H9 (cell line): ENCODE data around the gene LRPAP1. TPM values are rescaled to one million over a fixed set of nuclear protein-coding genes. Genes with fewer than 3 reads are reported as not detected.
"Not testable (repeated sequence)": the region's sequence is repeated elsewhere in the genome, so short reads cannot be mapped to it uniquely, and the experiment has no call there.

Source experiments
- DNase-seq: peaks from one replicate; pipeline ENCODE4 v3.0.0-alpha.2; 2017
- H2AFZ ChIP-seq: one replicate; pipeline ENCODE4 v1.6.1; 2013; ENCODE audit warnings: mild to moderate bottlenecking, low read length, control low read depth, moderate library complexity
- H2AK5ac ChIP-seq: 2 replicates; pipeline ENCODE4 v1.6.1; 2013; ENCODE audit warnings: low read length, control low read depth, mixed read lengths; ENCODE audit not compliant: insufficient read length
- H2BK120ac ChIP-seq: one replicate; pipeline ENCODE4 v1.6.1; 2013; ENCODE audit warnings: low read depth, mild to moderate bottlenecking, low read length, control low read depth, inconsistent platforms; ENCODE audit not compliant: poor library complexity, severe bottlenecking
- H2BK12ac ChIP-seq: 2 replicates; pipeline ENCODE4 v1.6.1; 2013; ENCODE audit warnings: low read length, control low read depth, mixed read lengths, low read depth; ENCODE audit not compliant: insufficient read length
- H2BK15ac ChIP-seq: 2 replicates; pipeline ENCODE4 v1.6.1; 2013; ENCODE audit warnings: low read depth, low read length, control low read depth
- H2BK20ac ChIP-seq: one replicate; pipeline ENCODE4 v1.6.1; 2013; ENCODE audit warnings: low read depth, mild to moderate bottlenecking, low read length, control low read depth, inconsistent platforms; ENCODE audit not compliant: poor library complexity, severe bottlenecking
- H2BK5ac ChIP-seq: 2 replicates; pipeline ENCODE4 v1.6.1; 2013; ENCODE audit warnings: low read length, control low read depth, mixed read lengths; ENCODE audit not compliant: insufficient read length
- H3K14ac ChIP-seq: 2 replicates; pipeline ENCODE4 v1.6.1; 2013; ENCODE audit warnings: low read length, control low read depth; ENCODE audit not compliant: insufficient read depth
- H3K18ac ChIP-seq: 2 replicates; pipeline ENCODE4 v1.6.1; 2013; ENCODE audit warnings: low read depth, mild to moderate bottlenecking, mixed read lengths, low read length, control low read depth; ENCODE audit not compliant: insufficient read length
- H3K23ac ChIP-seq: 2 replicates; pipeline ENCODE4 v1.6.1; 2013; ENCODE audit warnings: low read length, control low read depth, mixed read lengths, low read depth; ENCODE audit not compliant: insufficient read length
- H3K23me2 ChIP-seq: 2 replicates; pipeline ENCODE4 v1.6.1; 2013; ENCODE audit warnings: low read depth, mild to moderate bottlenecking, mixed read lengths, low read length, control low read depth; ENCODE audit not compliant: insufficient read length, poor library complexity, severe bottlenecking
- H3K27ac ChIP-seq: 2 replicates; pipeline ENCODE4 v1.5.1; 2013; ENCODE audit warnings: low read length, control low read depth, mixed read lengths, low read depth; ENCODE audit not compliant: insufficient read length
- H3K27me3 ChIP-seq: 2 replicates; pipeline ENCODE4 v1.6.1; 2013; ENCODE audit warnings: low read length, control low read depth, inconsistent platforms; ENCODE audit not compliant: insufficient read depth
- H3K4ac ChIP-seq: 2 replicates; pipeline ENCODE4 v1.6.1; 2013; ENCODE audit warnings: low read depth, mild to moderate bottlenecking, control low read depth, inconsistent platforms, low read length, moderate library complexity
- H3K4me1 ChIP-seq: 2 replicates; pipeline ENCODE4 v1.6.1; 2013; ENCODE audit warnings: low read length, control low read depth, inconsistent platforms; ENCODE audit not compliant: insufficient read depth
- H3K4me2 ChIP-seq: 2 replicates; pipeline ENCODE4 v1.6.1; 2013; ENCODE audit warnings: low read length, control low read depth, mixed read lengths; ENCODE audit not compliant: insufficient read length, insufficient read depth
- H3K56ac ChIP-seq: 2 replicates; pipeline ENCODE4 v1.6.1; 2013; ENCODE audit warnings: low read depth, mild to moderate bottlenecking, mixed read lengths, low read length, control low read depth; ENCODE audit not compliant: insufficient read length
- H3K79me1 ChIP-seq: 2 replicates; pipeline ENCODE4 v1.6.1; 2013; ENCODE audit warnings: low read depth, mild to moderate bottlenecking, moderate library complexity, low read length, control low read depth, inconsistent platforms; ENCODE audit not compliant: insufficient read depth, poor library complexity, severe bottlenecking
- H3K79me2 ChIP-seq: 2 replicates; pipeline ENCODE4 v1.6.1; 2013; ENCODE audit warnings: low read length, control low read depth, inconsistent platforms; ENCODE audit not compliant: insufficient read depth
- H3K9ac ChIP-seq: 2 replicates; pipeline ENCODE4 v1.6.1; 2013; ENCODE audit warnings: low read length, control low read depth, mixed read lengths; ENCODE audit not compliant: insufficient read length; ENCODE audit errors: extremely low read depth
- H3K9me3 ChIP-seq: one replicate; pipeline ENCODE4 v1.6.1; 2013; ENCODE audit warnings: low read depth, low read length, inconsistent platforms; ENCODE audit not compliant: control insufficient read depth
- H3T11ph ChIP-seq: one replicate; pipeline ENCODE4 v1.6.1; 2013; ENCODE audit warnings: mild to moderate bottlenecking, low read length, control low read depth, inconsistent platforms
- H4K20me1 ChIP-seq: one replicate; pipeline ENCODE4 v1.6.1; 2013; ENCODE audit not compliant: control insufficient read depth, insufficient read length, insufficient read depth
- H4K5ac ChIP-seq: 2 replicates; pipeline ENCODE4 v1.6.1; 2013; ENCODE audit warnings: low read depth, mild to moderate bottlenecking, mixed read lengths, low read length, control low read depth; ENCODE audit not compliant: insufficient read length
- H4K8ac ChIP-seq: replicated peaks from 2 replicates; pipeline ENCODE4 v1.6.1; 2013; ENCODE audit warnings: low read length, control low read depth, mixed read lengths, low read depth; ENCODE audit not compliant: insufficient read length
- H4K91ac ChIP-seq: 2 replicates; pipeline ENCODE4 v1.6.1; 2013; ENCODE audit warnings: low read depth, mild to moderate bottlenecking, moderate library complexity, mixed read lengths, low read length, control low read depth; ENCODE audit not compliant: insufficient read length
- H3K27ac Mint-ChIP-seq, 3 experiments: 2 replicates in 2 of 3; 3 replicates in 1 of 3; pipeline ENCODE4 v1.8.0; 2020 to 2021; ENCODE audit warnings: mixed read lengths in 3 of 3, mild to moderate bottlenecking in 1 of 3, moderate library complexity in 1 of 3
- H3K27me3 Mint-ChIP-seq: 2 replicates; pipeline ENCODE4 v1.8.0; 2021; ENCODE audit warnings: low read depth, mild to moderate bottlenecking, moderate library complexity, mixed read lengths
- H3K36me3 Mint-ChIP-seq, 3 experiments: 2 replicates in 2 of 3; 3 replicates in 1 of 3; pipeline ENCODE4 v1.8.0; 2020 to 2021; ENCODE audit warnings: low read depth in 3 of 3, mixed read lengths in 3 of 3; ENCODE audit not compliant: insufficient read depth in 1 of 3
- H3K4me1 Mint-ChIP-seq, 2 experiments: 2 replicates each; pipeline ENCODE4 v1.8.0; 2020; ENCODE audit warnings: mixed read lengths in 2 of 2
- H3K4me3 Mint-ChIP-seq, 2 experiments: 2 replicates in 1 of 2; 3 replicates in 1 of 2; pipeline ENCODE4 v1.8.0; 2020 to 2021; ENCODE audit warnings: mild to moderate bottlenecking in 2 of 2, mixed read lengths in 2 of 2, moderate library complexity in 1 of 2
- H3K9me3 Mint-ChIP-seq, 2 experiments: 2 replicates in 1 of 2; 3 replicates in 1 of 2; pipeline ENCODE4 v1.8.0; 2020; ENCODE audit warnings: mild to moderate bottlenecking in 2 of 2, mixed read lengths in 2 of 2, moderate library complexity in 1 of 2
- WGBS: extraction: QIAGEN DNeasy Blood & Tissue Kit; methylation state at CpG from one replicate; pipeline ENCODE4 v1.1.7; 2013; ENCODE audit warnings: missing lambda C conversion rate, low lambda C conversion rate, mixed read lengths; ENCODE audit not compliant: insufficient read length; ENCODE audit errors: extremely low coverage; 5-methylcytosine and 5-hydroxymethylcytosine counted together
- total RNA-seq: library from RNA; stranded (reverse); gene quantifications from 2 replicates; pipeline ENCODE4 v1.2.1, GENCODE V29; 2021
- TF ChIP-seq, protein P1 (sequence below): fragments of 200-600 bp; sonication (generic); conservative IDR thresholded peaks from 3 replicates; pipeline ENCODE4 v1.8.0; 2021; ENCODE audit warnings: antibody characterized with exemption, mild to moderate bottlenecking

The LRPAP1 gene
- total RNA-seq, 1 experiment from 2014 or later: 85.9 TPM

DNA sequence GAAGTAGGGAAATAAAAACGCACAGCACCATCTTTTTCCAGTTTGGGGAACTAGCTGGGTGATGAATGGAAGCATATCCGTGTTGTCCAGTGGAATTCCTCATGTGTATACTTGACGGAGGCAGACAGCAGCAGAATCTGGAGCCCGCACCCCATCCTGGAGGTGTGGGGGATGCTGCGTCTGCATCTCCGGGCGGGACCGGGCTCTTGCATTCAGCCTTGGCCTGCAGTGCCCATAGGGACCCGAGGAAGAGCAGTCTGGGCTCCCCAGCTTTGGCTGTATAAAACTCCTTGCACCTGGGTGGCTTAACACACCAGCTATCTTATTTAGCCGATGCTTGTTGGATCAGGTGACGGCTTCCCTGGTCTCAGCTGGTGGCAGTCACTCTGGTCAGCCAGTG, 39.7 kb upstream of the LRPAP1 start:
- WGBS: no CpG with 5 or more reads among the region's 11 CpGs
- Histone ChIP-seq H3K23me2 (no peaks in the 10 kb centered on the region), H3K4me1 (no peaks in the 10 kb centered on the region), H3K79me1 (no peaks in the 10 kb centered on the region), H2BK120ac (no peak overlapping the region), H2BK15ac (no peak overlapping the region), H4K20me1 (no peaks in the 10 kb centered on the region), H2BK20ac (no peak overlapping the region), H3K9me3 (no peaks in the 10 kb centered on the region), H2BK5ac (no peak overlapping the region), H2AK5ac (no peak overlapping the region), H3K4me2 (no peak overlapping the region), H3K14ac (no peak overlapping the region), H4K8ac (no peak overlapping the region), H3T11ph (no peak overlapping the region), H3K27ac (no peak overlapping the region), H3K9ac (no peak overlapping the region), H4K91ac (no peak overlapping the region), H2AFZ (no peak overlapping the region), H2BK12ac (no peak overlapping the region), H3K27me3 (no peaks in the 10 kb centered on the region), H3K4ac (no peak overlapping the region), H3K23ac (no peak overlapping the region), H3K56ac (no peak overlapping the region), H3K79me2 (no peaks in the 10 kb centered on the region), H3K18ac (no peak overlapping the region), H4K5ac (no peak overlapping the region)
- TF ChIP-seq, protein P1, sequence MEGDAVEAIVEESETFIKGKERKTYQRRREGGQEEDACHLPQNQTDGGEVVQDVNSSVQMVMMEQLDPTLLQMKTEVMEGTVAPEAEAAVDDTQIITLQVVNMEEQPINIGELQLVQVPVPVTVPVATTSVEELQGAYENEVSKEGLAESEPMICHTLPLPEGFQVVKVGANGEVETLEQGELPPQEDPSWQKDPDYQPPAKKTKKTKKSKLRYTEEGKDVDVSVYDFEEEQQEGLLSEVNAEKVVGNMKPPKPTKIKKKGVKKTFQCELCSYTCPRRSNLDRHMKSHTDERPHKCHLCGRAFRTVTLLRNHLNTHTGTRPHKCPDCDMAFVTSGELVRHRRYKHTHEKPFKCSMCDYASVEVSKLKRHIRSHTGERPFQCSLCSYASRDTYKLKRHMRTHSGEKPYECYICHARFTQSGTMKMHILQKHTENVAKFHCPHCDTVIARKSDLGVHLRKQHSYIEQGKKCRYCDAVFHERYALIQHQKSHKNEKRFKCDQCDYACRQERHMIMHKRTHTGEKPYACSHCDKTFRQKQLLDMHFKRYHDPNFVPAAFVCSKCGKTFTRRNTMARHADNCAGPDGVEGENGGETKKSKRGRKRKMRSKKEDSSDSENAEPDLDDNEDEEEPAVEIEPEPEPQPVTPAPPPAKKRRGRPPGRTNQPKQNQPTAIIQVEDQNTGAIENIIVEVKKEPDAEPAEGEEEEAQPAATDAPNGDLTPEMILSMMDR: no peak
- DNase-seq: no peak
- no peaks in the 10 kb centered on the region for H3K36me3 Mint-ChIP-seq
- no peak overlapping the region for H3K4me3 Mint-ChIP-seq
- peaks cover 30% of the 10 kb centered on the region for H3K27me3 Mint-ChIP-seq
- H3K4me1 Mint-ChIP-seq: no peaks in the 10 kb centered on the region
- H3K27ac Mint-ChIP-seq: no peak overlapping the region
- no peaks in the 10 kb centered on the region for H3K9me3 Mint-ChIP-seq

DNA sequence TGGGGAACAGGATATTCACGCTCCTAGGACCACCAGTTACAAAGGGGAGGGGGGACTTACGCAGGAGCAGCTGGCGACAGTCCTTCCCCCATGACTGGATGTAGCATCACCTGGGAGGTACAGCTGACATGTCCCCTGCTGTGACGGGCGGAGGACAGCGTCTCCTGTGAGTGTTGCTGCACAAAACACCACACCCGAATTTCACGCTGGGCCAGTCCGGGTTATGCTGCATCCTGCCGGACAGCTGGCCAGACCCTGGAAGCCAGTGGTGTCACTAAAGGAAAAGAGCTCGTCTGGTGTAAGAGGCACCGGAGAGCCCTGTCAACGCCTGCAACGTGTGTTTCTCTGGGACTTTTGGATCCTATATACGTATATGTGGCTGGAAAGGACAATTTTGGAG, 38.7 kb upstream of the LRPAP1 start:
- H3K4me1 Mint-ChIP-seq, H4K8ac ChIP-seq, H3K23me2 ChIP-seq, H3K79me2 ChIP-seq, H3K4ac ChIP-seq, H4K20me1 ChIP-seq, DNase-seq, H4K5ac ChIP-seq, H3K9ac ChIP-seq, H3K23ac ChIP-seq, H2BK15ac ChIP-seq, H2BK120ac ChIP-seq, H2AFZ ChIP-seq, H3K9me3 ChIP-seq, H3K9me3 Mint-ChIP-seq, H4K91ac ChIP-seq, H2BK12ac ChIP-seq, H3K4me1 ChIP-seq, H3T11ph ChIP-seq, H3K27ac ChIP-seq, H3K4me2 ChIP-seq, H3K27ac Mint-ChIP-seq, H2AK5ac ChIP-seq, H3K79me1 ChIP-seq, H2BK5ac ChIP-seq, H3K18ac ChIP-seq, H3K56ac ChIP-seq, H3K14ac ChIP-seq, H3K36me3 Mint-ChIP-seq, H3K4me3 Mint-ChIP-seq, H2BK20ac ChIP-seq, H3K27me3 ChIP-seq: not testable (repeated sequence)
- no CpG with 5 or more reads among the region's 15 CpGs for WGBS
- peaks cover 32% of the 10 kb centered on the region for H3K27me3 Mint-ChIP-seq
